Non-pigmented ciliary epithelial cell (primary cell): ENCODE data around the gene ELAVL4.

ENCODE experiments used
- DNase-seq: peaks from one replicate; pipeline ENCODE4 v3.0.0-alpha.2; 2010; ENCODE audit warnings: low read depth

Gene ELAVL4

GRCh38 chr1:50180367-50180766 is 71.6 kb downstream of the ELAVL4 start:
- DNase-seq: no peak

- no peak for DNase-seq
These were observed 72.4 kb downstream of the ELAVL4 start for GRCh38 chr1:50181027-50181663.

- DNase-seq: no peak
These were observed 74.8 kb downstream of the ELAVL4 start for GRCh38 chr1:50183378-50184133.

GRCh38 chr1:50189369-50189768 is 80.6 kb downstream of the ELAVL4 start:
- no peak for DNase-seq

GRCh38 chr1:50193002-50193401 is 84.3 kb downstream of the ELAVL4 start:
- DNase-seq: no peak

- no peak for DNase-seq
These were observed 86.5 kb downstream of the ELAVL4 start for GRCh38 chr1:50195205-50195604.

GRCh38 chr1:50196081-50196480 is 87.4 kb downstream of the ELAVL4 start:
- no peak for DNase-seq

- DNase-seq: no peak
These were observed 88.5 kb downstream of the ELAVL4 start for GRCh38 chr1:50197216-50197615.

GRCh38 chr1:50208315-50208714 is 99.6 kb downstream of the ELAVL4 start:
- no peak for DNase-seq

GRCh38 chr1:50208756-50209155 is 100.0 kb downstream of the ELAVL4 start:
- no peak for DNase-seq

- DNase-seq: no peak
These were observed 101.0 kb downstream of the ELAVL4 start for GRCh38 chr1:50209749-50210148.

GRCh38 chr1:50213505-50213904 is 104.8 kb downstream of the ELAVL4 start:
- no peak for DNase-seq

GRCh38 chr1:50214717-50215116 is 106.0 kb downstream of the ELAVL4 start:
- DNase-seq: no peak

- DNase-seq: no peak
These were observed 109.8 kb downstream of the ELAVL4 start for GRCh38 chr1:50218344-50219120.

GRCh38 chr1:50228871-50229384 is 120.2 kb downstream of the ELAVL4 start:
- no peak for DNase-seq

- DNase-seq: no peak
These were observed 122.5 kb downstream of the ELAVL4 start for GRCh38 chr1:50231209-50231608.

- DNase-seq: no peak
These were observed 123.6 kb downstream of the ELAVL4 start for GRCh38 chr1:50232336-50232735.

GRCh38 chr1:50236656-50237055 is 127.9 kb downstream of the ELAVL4 start:
- DNase-seq: no peak

- DNase-seq: no peak
These were observed 128.3 kb downstream of the ELAVL4 start for GRCh38 chr1:50237056-50237455.

GRCh38 chr1:50243939-50244338 is 135.2 kb downstream of the ELAVL4 start:
- DNase-seq: no peak

GRCh38 chr1:50246869-50247268 is 138.1 kb downstream of the ELAVL4 start:
- no peak for DNase-seq

GRCh38 chr1:50251702-50252101 is 143.0 kb downstream of the ELAVL4 start:
- no peak for DNase-seq

GRCh38 chr1:50252196-50252595 is 143.5 kb downstream of the ELAVL4 start:
- no peak for DNase-seq
